Panc1 (cell line): ENCODE results near the gene RHBDF2. TPM values are rescaled to one million over a fixed set of nuclear protein-coding genes. Genes with fewer than 3 reads are reported as not detected.

Source experiments
- ATAC-seq: fragments of 200-7000 bp; cut with Tn5 transposase; 2 replicates; pipeline ENCODE4 v1.9.1; 2020; ENCODE audit warnings: mild to moderate bottlenecking, moderate library complexity
- BruUV-seq: library from RNA; stranded (reverse); fragments of 400-500 nt; replicated peaks from 2 replicates; lab custom pipeline; 2021; lab: Mats Ljungman, UMichigan
- CTCF ChIA-PET: fragments of 300-600 bp; sonication (Branson Sonifier 250); formaldehyde crosslinking; loops from one replicate; lab custom pipeline; 2022; ENCODE audit warnings: antibody characterized with exemption; lab: Charles Lee
- POLR2A ChIA-PET: fragments of 300-600 bp; sonication (Branson Sonifier 250); formaldehyde crosslinking; loops from one replicate; lab custom pipeline; 2022; ENCODE audit warnings: antibody characterized with exemption; lab: Charles Lee
- DNase-seq: peaks from one replicate; pipeline ENCODE4 v3.0.0-alpha.2; 2010; ENCODE audit warnings: low read depth, low spot score
- H3K27ac ChIP-seq: 2 replicates; pipeline ENCODE4 v1.5.1; 2011; ENCODE audit warnings: mild to moderate bottlenecking, low read length, inconsistent platforms
- H3K27me3 ChIP-seq: fragments of 200-500 bp; sonication (Bioruptor generic); 2 replicates; pipeline ENCODE4 v1.6.0; 2014; ENCODE audit warnings: low read length, inconsistent platforms; ENCODE audit not compliant: control insufficient read depth, insufficient read depth
- H3K36me3 ChIP-seq: fragments of 200-500 bp; sonication (Bioruptor generic); 2 replicates; pipeline ENCODE4 v1.5.1; 2014; ENCODE audit warnings: inconsistent platforms, mild to moderate bottlenecking, low read length, moderate library complexity; ENCODE audit not compliant: control insufficient read depth, insufficient read depth
- H3K4me1 ChIP-seq: 2 replicates; pipeline ENCODE4 v1.5.1; 2011; ENCODE audit warnings: inconsistent platforms, mild to moderate bottlenecking, low read length, moderate library complexity; ENCODE audit not compliant: control insufficient read depth, insufficient read depth
- H3K4me3 ChIP-seq, 2 experiments: 2 replicates each; pipeline ENCODE4 v1.5.1; 2011 to 2012; ENCODE audit warnings: low read depth in 2 of 2, low read length in 2 of 2, mild to moderate bottlenecking in 2 of 2, inconsistent platforms in 1 of 2, moderate library complexity in 1 of 2
- H3K9me3 ChIP-seq: fragments of 200-500 bp; sonication (Bioruptor generic); 2 replicates; pipeline ENCODE4 v1.5.1; 2014; ENCODE audit warnings: low read depth, mild to moderate bottlenecking, inconsistent platforms, low read length, moderate library complexity; ENCODE audit not compliant: control insufficient read depth, insufficient read depth
- POLR2AphosphoS5 ChIP-seq: IDR thresholded peaks from 2 replicates; pipeline ENCODE4 v1.6.1; 2012; ENCODE audit warnings: mild to moderate bottlenecking, low read depth, low read length, moderate library complexity
- SIN3A ChIP-seq: IDR thresholded peaks from 2 replicates; pipeline ENCODE4 v1.6.1; 2012; ENCODE audit warnings: low read depth, mild to moderate bottlenecking, low read length, moderate library complexity, borderline replicate concordance; ENCODE audit not compliant: insufficient read depth
- TCF7L2 ChIP-seq: IDR thresholded peaks from 2 replicates; pipeline ENCODE4 v1.6.1; 2011; ENCODE audit warnings: mild to moderate bottlenecking, low read depth, low read length, inconsistent platforms
- in situ Hi-C: cut with HindIII; loops from 2 replicates; pipeline ENCODE4 v1.10.0; 2016; ENCODE audit warnings: low sequenced_read_pairs, low pct_unique_long_range_greater_than_20kb
- intact Hi-C: fragments of 100-400 bp; cut with micrococcal nuclease; formaldehyde crosslinking; loops from one replicate; pipeline ENCODE4 v1.10.0; 2022; ENCODE audit not compliant: unreplicated experiment
- total RNA-seq: library from RNA; stranded (reverse); gene quantifications from one replicate; pipeline ENCODE4 v1.2.1, GENCODE V29; 2021; ENCODE audit not compliant: unreplicated experiment
- TF ChIP-seq, protein P1 (sequence below): fragments of 450-650 bp; IDR thresholded peaks from 2 replicates; pipeline ENCODE4 v1.5.1; 2017; ENCODE audit warnings: mild to moderate bottlenecking
- TF ChIP-seq, protein P2 (sequence below), 2 experiments: IDR thresholded peaks; 2 replicates each; pipeline ENCODE4 v1.6.1; 2011 to 2012; ENCODE audit warnings: low read depth in 2 of 2, control low read depth in 1 of 2, low read length in 1 of 2, mild to moderate bottlenecking in 1 of 2, moderate library complexity in 1 of 2; ENCODE audit not compliant: insufficient read depth in 1 of 2

Gene RHBDF2
- total RNA-seq, 1 experiment from 2014 or later = 67.8 TPM

DNA sequence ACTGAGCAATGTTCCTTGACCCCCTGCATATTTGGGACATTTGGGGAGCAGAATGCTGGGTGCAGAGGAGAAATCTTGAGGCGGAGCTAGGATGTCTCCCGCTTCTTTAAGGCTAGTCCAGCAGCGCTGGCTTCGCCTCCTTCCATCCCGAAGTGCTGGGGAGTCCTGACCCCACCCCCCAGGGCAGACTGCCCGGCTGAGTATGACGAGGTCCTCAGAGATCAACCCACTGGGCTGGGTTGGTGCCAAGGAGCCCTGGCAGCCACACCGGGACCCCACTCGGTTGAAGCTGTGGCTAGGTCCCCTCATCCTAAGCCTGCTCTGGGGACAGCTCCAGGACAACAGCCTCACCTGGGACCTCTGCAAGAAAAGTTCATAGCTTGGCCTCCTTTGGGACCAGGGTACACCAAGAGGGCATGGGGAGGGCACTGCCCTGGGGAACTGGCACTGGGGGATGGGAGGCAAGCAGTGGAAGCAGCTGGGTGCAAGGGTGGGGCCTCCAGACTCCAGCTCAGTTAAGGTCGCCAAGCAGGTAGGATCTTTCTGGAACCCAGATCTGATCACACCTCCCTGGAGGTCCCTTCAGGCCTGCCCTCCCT lies 11.0 kb downstream of the RHBDF2 start:
- Histone ChIP-seq H3K27ac (no peak overlapping the region), H3K4me3 (no peak overlapping the region), H3K4me1 (peaks cover 33% of the 10 kb centered on the region), H3K9me3 (no peaks in the 10 kb centered on the region), H3K36me3 (no peaks in the 10 kb centered on the region), H3K27me3 (no peaks in the 10 kb centered on the region)
- in situ Hi-C loops = no loop called here
- CTCF ChIA-PET = interaction anchor here (0.5 kb wide), 1 partner anchor 24 kb away, joined by 3 read pairs; no protein-coding TSS in a partner anchor
- DNase-seq = no peak
- ATAC-seq = no peak
- TF ChIP-seq SIN3A (no peak), POLR2AphosphoS5 (no peak), TCF7L2 (no peak)
- BruUV-seq = no TSS peak
- POLR2A ChIA-PET = no interaction called here
- intact Hi-C loops = no loop called here

GRCh38 chr17:76487451-76488192 lies 13.6 kb downstream of the RHBDF2 start:
- intact Hi-C loops = no loop called here
- Histone ChIP-seq H3K27me3 (no peaks in the 10 kb centered on the region), H3K27ac (no peak overlapping the region), H3K36me3 (no peaks in the 10 kb centered on the region), H3K9me3 (no peaks in the 10 kb centered on the region), H3K4me3 (no peak overlapping the region), H3K4me1 (peaks cover 19% of the 10 kb centered on the region)
- TF ChIP-seq, protein P1, sequence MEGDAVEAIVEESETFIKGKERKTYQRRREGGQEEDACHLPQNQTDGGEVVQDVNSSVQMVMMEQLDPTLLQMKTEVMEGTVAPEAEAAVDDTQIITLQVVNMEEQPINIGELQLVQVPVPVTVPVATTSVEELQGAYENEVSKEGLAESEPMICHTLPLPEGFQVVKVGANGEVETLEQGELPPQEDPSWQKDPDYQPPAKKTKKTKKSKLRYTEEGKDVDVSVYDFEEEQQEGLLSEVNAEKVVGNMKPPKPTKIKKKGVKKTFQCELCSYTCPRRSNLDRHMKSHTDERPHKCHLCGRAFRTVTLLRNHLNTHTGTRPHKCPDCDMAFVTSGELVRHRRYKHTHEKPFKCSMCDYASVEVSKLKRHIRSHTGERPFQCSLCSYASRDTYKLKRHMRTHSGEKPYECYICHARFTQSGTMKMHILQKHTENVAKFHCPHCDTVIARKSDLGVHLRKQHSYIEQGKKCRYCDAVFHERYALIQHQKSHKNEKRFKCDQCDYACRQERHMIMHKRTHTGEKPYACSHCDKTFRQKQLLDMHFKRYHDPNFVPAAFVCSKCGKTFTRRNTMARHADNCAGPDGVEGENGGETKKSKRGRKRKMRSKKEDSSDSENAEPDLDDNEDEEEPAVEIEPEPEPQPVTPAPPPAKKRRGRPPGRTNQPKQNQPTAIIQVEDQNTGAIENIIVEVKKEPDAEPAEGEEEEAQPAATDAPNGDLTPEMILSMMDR = no peak
- no peak for TF ChIP-seq SIN3A
- no peak for TF ChIP-seq POLR2AphosphoS5
- no peak for TF ChIP-seq TCF7L2
- TF ChIP-seq, protein P2, sequence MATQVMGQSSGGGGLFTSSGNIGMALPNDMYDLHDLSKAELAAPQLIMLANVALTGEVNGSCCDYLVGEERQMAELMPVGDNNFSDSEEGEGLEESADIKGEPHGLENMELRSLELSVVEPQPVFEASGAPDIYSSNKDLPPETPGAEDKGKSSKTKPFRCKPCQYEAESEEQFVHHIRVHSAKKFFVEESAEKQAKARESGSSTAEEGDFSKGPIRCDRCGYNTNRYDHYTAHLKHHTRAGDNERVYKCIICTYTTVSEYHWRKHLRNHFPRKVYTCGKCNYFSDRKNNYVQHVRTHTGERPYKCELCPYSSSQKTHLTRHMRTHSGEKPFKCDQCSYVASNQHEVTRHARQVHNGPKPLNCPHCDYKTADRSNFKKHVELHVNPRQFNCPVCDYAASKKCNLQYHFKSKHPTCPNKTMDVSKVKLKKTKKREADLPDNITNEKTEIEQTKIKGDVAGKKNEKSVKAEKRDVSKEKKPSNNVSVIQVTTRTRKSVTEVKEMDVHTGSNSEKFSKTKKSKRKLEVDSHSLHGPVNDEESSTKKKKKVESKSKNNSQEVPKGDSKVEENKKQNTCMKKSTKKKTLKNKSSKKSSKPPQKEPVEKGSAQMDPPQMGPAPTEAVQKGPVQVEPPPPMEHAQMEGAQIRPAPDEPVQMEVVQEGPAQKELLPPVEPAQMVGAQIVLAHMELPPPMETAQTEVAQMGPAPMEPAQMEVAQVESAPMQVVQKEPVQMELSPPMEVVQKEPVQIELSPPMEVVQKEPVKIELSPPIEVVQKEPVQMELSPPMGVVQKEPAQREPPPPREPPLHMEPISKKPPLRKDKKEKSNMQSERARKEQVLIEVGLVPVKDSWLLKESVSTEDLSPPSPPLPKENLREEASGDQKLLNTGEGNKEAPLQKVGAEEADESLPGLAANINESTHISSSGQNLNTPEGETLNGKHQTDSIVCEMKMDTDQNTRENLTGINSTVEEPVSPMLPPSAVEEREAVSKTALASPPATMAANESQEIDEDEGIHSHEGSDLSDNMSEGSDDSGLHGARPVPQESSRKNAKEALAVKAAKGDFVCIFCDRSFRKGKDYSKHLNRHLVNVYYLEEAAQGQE (IDR thresholded peaks at IDR 0.05; ENCODE audit: insufficient read depth in 1 of 2, low read depth in 2 of 2, low read length in 1 of 2) = no peak
- ATAC-seq (no peak), DNase-seq (no peak)
- POLR2A ChIA-PET = interaction anchor here (0.6 to 0.7 kb wide), 2 partner anchors 137 to 195 kb away, joined by 4 to 9 read pairs; no protein-coding TSS in a partner anchor
- TSS peak; percentile 83 for BruUV-seq
- in situ Hi-C loops = no loop called here
- CTCF ChIA-PET = no interaction called here
